Measurements from ENCODE around the gene OR7C2. TPM values are rescaled to one million over a fixed set of nuclear protein-coding genes. Genes with fewer than 3 reads are reported as not detected.

Gene OR7C2
- total RNA-seq, 1 experiment from 2014 or later, result not detected

GRCh38 chr19:14971474-14971873 lies 30.2 kb downstream of the OR7C2 start:
- Mint-ChIP-seq H3K4me3 (no peak overlapping the region), H3K9me3 (no peaks in the 10 kb centered on the region), H3K27me3 (ENCODE audit: low read depth) (no peaks in the 10 kb centered on the region), H3K27ac (no peak overlapping the region), H3K4me1 (peaks cover 0 to 4% of the 10 kb centered on the region in 2 experiments; a peak in 1 of 4 replicates), H3K36me3 (ENCODE audit: insufficient read depth in 1 of 3, low read depth in 3 of 3) (peaks cover 11 to 29% (median 20%) of the 10 kb centered on the region in 3 experiments; a peak in 5 of 7 replicates)
- H4K20me1 ChIP-seq (ENCODE audit: control insufficient read depth, insufficient read depth, insufficient read length), result no peaks in the 10 kb centered on the region
- H3K4ac ChIP-seq (ENCODE audit: low read depth, low read length), result no peak overlapping the region
- H2BK20ac ChIP-seq (ENCODE audit: low read depth, low read length, poor library complexity, severe bottlenecking), result no peak overlapping the region
- H2BK5ac ChIP-seq (ENCODE audit: insufficient read length, low read length), result no peak overlapping the region
- H3T11ph ChIP-seq (ENCODE audit: low read length), result no peak overlapping the region
- H3K79me1 ChIP-seq (ENCODE audit: insufficient read depth, low read depth, low read length, poor library complexity, severe bottlenecking), result no peaks in the 10 kb centered on the region
- no peak overlapping the region for H2AFZ ChIP-seq (ENCODE audit: low read length)
- no peak overlapping the region for H4K5ac ChIP-seq (ENCODE audit: insufficient read length, low read depth, low read length)
- no peaks in the 10 kb centered on the region for H3K27me3 ChIP-seq (ENCODE audit: insufficient read depth, low read length)
- no peak overlapping the region for H2BK120ac ChIP-seq (ENCODE audit: low read depth, low read length, poor library complexity, severe bottlenecking)
- H3K4me1 ChIP-seq (ENCODE audit: insufficient read depth, low read length), result no peaks in the 10 kb centered on the region
- no peak overlapping the region for H4K8ac ChIP-seq (replicated peaks; ENCODE audit: insufficient read length, low read depth, low read length)
- no peaks in the 10 kb centered on the region for H3K9me3 ChIP-seq (ENCODE audit: control insufficient read depth, low read depth, low read length)
- H3K23ac ChIP-seq (ENCODE audit: insufficient read length, low read depth, low read length), result no peak overlapping the region
- no peak overlapping the region for H2AK5ac ChIP-seq (ENCODE audit: insufficient read length, low read length)
- no peak for TF ChIP-seq CTCF (conservative IDR thresholded peaks at IDR 0.05)
- no peak overlapping the region for H3K56ac ChIP-seq (ENCODE audit: insufficient read length, low read depth, low read length)
- H3K14ac ChIP-seq (ENCODE audit: insufficient read depth, low read length), result no peak overlapping the region
- no peak overlapping the region for H2BK15ac ChIP-seq (ENCODE audit: low read depth, low read length)
- H3K23me2 ChIP-seq (ENCODE audit: insufficient read length, low read depth, low read length, poor library complexity, severe bottlenecking), result no peaks in the 10 kb centered on the region
- no peak overlapping the region for H3K18ac ChIP-seq (ENCODE audit: insufficient read length, low read depth, low read length)
- H3K27ac ChIP-seq (ENCODE audit: insufficient read length, low read depth, low read length), result no peak overlapping the region
- H4K91ac ChIP-seq (ENCODE audit: insufficient read length, low read depth, low read length), result no peak overlapping the region
- H3K4me2 ChIP-seq (ENCODE audit: insufficient read depth, insufficient read length, low read length), result no peak overlapping the region
- no peak overlapping the region for H3K9ac ChIP-seq (ENCODE audit: extremely low read depth, insufficient read length, low read length)
- no CpG with 5 or more reads among the region's 7 CpGs for WGBS (ENCODE audit: extremely low coverage, insufficient read length, low lambda C conversion rate)
- H3K79me2 ChIP-seq (ENCODE audit: insufficient read depth, low read length), result no peaks in the 10 kb centered on the region
- DNase-seq, result no peak
- H2BK12ac ChIP-seq (ENCODE audit: insufficient read length, low read depth, low read length), result no peak overlapping the region
